Stomach (tissue), 9 donors: ENCODE results near the gene PTH2R. TPM values are rescaled to one million over a fixed set of nuclear protein-coding genes. Genes with fewer than 3 reads are reported as not detected.

ENCODE experiments used
- DNase-seq, 2 donors: peaks; one replicate each; pipeline versions ENCODE4 v3.0.0 to v3.0.0-alpha.2; 2013 to 2019
- H3K27ac ChIP-seq, 5 donors: fragments of 200-600 bp in 4 of 5; sonication (generic) in 4 of 5; one replicate each; pipeline ENCODE4 v1.5.1; 2013 to 2019; ENCODE audit warnings: mild to moderate bottlenecking in 1 of 5, moderate library complexity in 1 of 5
- H3K27me3 ChIP-seq, 3 donors: fragments of 200-600 bp; sonication (generic); one replicate each; pipeline ENCODE4 v1.5.1; 2017 to 2019; ENCODE audit warnings: mixed run types in 1 of 3
- H3K36me3 ChIP-seq, 4 donors: fragments of 200-600 bp; sonication (generic); 1 replicate in 3 of 4; 2 replicates in 1 of 4; pipeline ENCODE4 v1.5.1; 2016 to 2019
- H3K4me1 ChIP-seq, 4 donors: fragments of 200-600 bp; sonication (generic); one replicate each; pipeline ENCODE4 v1.5.1; 2016 to 2019
- H3K4me3 ChIP-seq, 4 donors: fragments of 200-600 bp; sonication (generic) in 3 of 4; one replicate each; pipeline ENCODE4 v1.5.1; 2016 to 2019; ENCODE audit warnings: mild to moderate bottlenecking in 1 of 4
- H3K9me3 ChIP-seq, 4 donors: fragments of 200-600 bp; sonication (generic); one replicate each; pipeline ENCODE4 v1.5.1; 2016 to 2019
- EP300 ChIP-seq: sonication (generic); formaldehyde crosslinking; IDR thresholded peaks from one replicate; pipeline ENCODE4 v1.6.1; 2017; ENCODE audit warnings: antibody characterized with exemption
- POLR2A ChIP-seq, 4 donors: fragments of 450-650 bp; IDR thresholded peaks; one replicate each; pipeline ENCODE4 v1.6.1; 2016; ENCODE audit warnings: antibody characterized with exemption in 4 of 4, control low read depth in 2 of 4, mild to moderate bottlenecking in 1 of 4, moderate library complexity in 1 of 4
- POLR2AphosphoS5 ChIP-seq, 3 donors: sonication (generic); formaldehyde crosslinking; IDR thresholded peaks; one replicate each; pipeline ENCODE4 v1.6.1; 2016; ENCODE audit warnings: antibody characterized with exemption in 3 of 3
- WGBS, 5 donors: extraction: QIAGEN DNeasy Blood & Tissue Kit in 3 of 5; methylation state at CpG; one replicate each; pipeline versions ENCODE4 v1.1.5 to v1.1.7; 2013 to 2018; 5-methylcytosine and 5-hydroxymethylcytosine counted together
- intact Hi-C: fragments of 100-400 bp; cut with DNase I; formaldehyde crosslinking; loops from one replicate; pipeline ENCODE4 v1.15.1; 2023; ENCODE audit warnings: low total_unique reads
- polyA plus RNA-seq, 3 donors: library from polyadenylated mRNA; stranded (reverse); fragments of 200-250 nt; gene quantifications; one replicate each; pipeline ENCODE4 v1.2.3, GENCODE V29; 2013
- total RNA-seq, 5 donors: library from RNA; depleted of rRNA; stranded (reverse); fragments of >200 nt; gene quantifications; one replicate each; pipeline versions ENCODE4 v1.1.0 to v1.2.3, GENCODE V29; 2014 to 2016
- TF ChIP-seq, protein P1 (sequence below), 7 experiments: fragments of 450-650 bp in 4 of 7; fragments of 200-600 bp in 3 of 7; sonication (generic) in 3 of 7; IDR thresholded peaks; one replicate each; pipeline ENCODE4 v1.5.1; 2016 to 2019; ENCODE audit warnings: antibody characterized with exemption in 7 of 7, control low read depth in 2 of 7, mild to moderate bottlenecking in 1 of 7
- donor health status: healthy with polysubstance abuse.
- donor health status: Bipolar disorder and iron deficiency.
- donor health status: healthy.

The PTH2R gene
- total and polyA plus RNA-seq, 8 donors = 0.05 to 0.55 TPM; not detected in 6

GRCh38 chr2:208369091-208369490 is 37.5 kb upstream of the PTH2R start:
- H3K9me3 ChIP-seq = peaks cover 0 to 8% (median 3%) of the 10 kb centered on the region in 4 donors

GRCh38 chr2:208370881-208371633 is 35.5 kb upstream of the PTH2R start:
- TF ChIP-seq POLR2A (IDR thresholded peaks at IDR 0.05) (no peak), POLR2AphosphoS5 (IDR thresholded peaks at IDR 0.05) (no peak), EP300 (no peak)
- TF ChIP-seq, protein P1, sequence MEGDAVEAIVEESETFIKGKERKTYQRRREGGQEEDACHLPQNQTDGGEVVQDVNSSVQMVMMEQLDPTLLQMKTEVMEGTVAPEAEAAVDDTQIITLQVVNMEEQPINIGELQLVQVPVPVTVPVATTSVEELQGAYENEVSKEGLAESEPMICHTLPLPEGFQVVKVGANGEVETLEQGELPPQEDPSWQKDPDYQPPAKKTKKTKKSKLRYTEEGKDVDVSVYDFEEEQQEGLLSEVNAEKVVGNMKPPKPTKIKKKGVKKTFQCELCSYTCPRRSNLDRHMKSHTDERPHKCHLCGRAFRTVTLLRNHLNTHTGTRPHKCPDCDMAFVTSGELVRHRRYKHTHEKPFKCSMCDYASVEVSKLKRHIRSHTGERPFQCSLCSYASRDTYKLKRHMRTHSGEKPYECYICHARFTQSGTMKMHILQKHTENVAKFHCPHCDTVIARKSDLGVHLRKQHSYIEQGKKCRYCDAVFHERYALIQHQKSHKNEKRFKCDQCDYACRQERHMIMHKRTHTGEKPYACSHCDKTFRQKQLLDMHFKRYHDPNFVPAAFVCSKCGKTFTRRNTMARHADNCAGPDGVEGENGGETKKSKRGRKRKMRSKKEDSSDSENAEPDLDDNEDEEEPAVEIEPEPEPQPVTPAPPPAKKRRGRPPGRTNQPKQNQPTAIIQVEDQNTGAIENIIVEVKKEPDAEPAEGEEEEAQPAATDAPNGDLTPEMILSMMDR (IDR thresholded peaks at IDR 0.05) = no peak
- Histone ChIP-seq H3K36me3 (no peaks in the 10 kb centered on the region), H3K4me3 (no peak overlapping the region), H3K27ac (no peak overlapping the region), H3K4me1 (no peaks in the 10 kb centered on the region), H3K9me3 (no peaks in the 10 kb centered on the region), H3K27me3 (no peaks in the 10 kb centered on the region)
- intact Hi-C loops = no loop called here
- 61 to 69% (median 65%) methylated on average over 8 of the region's 8 CpGs for WGBS, 5 donors
- DNase-seq = no peak

More at GRCh38 chr2:208369091-208369490, 37.5 kb upstream of the PTH2R start:
- no peak for DNase-seq
- intact Hi-C loops = no loop called here
- TF ChIP-seq, protein P1 (IDR thresholded peaks at IDR 0.05) = no peak
- no peak for TF ChIP-seq POLR2A (IDR thresholded peaks at IDR 0.05)
- Histone ChIP-seq H3K36me3 (no peaks in the 10 kb centered on the region), H3K27ac (no peak overlapping the region), H3K27me3 (no peaks in the 10 kb centered on the region), H3K4me1 (no peaks in the 10 kb centered on the region), H3K4me3 (no peak overlapping the region)
- WGBS, 5 donors = 82 to 100% (median 96%) methylated on average over 2 of the region's 2 CpGs

DNA sequence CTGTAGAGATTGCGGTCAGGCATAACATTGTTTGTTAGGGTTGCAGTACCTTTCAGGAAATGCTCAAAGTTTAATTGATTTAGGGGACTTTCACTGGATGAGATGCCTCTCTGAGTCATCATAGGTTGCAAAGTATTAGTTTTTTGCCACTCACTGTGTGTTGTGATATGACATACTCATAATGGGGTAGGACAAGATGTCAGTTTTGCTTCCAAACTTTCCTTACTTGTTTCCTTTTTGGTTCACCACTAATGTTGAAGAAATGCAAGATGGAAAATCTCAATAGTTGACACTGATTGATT is 35.0 kb upstream of the PTH2R start:
- H3K4me1 ChIP-seq = no peaks in the 10 kb centered on the region
- H3K36me3 ChIP-seq = no peaks in the 10 kb centered on the region
- no peaks in the 10 kb centered on the region for H3K27me3 ChIP-seq
- no peak overlapping the region for H3K4me3 ChIP-seq
- TF ChIP-seq EP300 = no peak
- no peak for TF ChIP-seq POLR2A (IDR thresholded peaks at IDR 0.05)
- TF ChIP-seq, protein P1 (IDR thresholded peaks at IDR 0.05) = no peak
- TF ChIP-seq POLR2AphosphoS5 (IDR thresholded peaks at IDR 0.05) = no peak
- DNase-seq = no peak
- H3K9me3 ChIP-seq = no peaks in the 10 kb centered on the region
- WGBS, 5 donors = 45 to 97% (median 59%) methylated on average over 1 of the region's 1 CpG
- no peak overlapping the region for H3K27ac ChIP-seq
- intact Hi-C loops = no loop called here

- Histone ChIP-seq H3K9me3 (no peaks in the 10 kb centered on the region), H3K36me3 (no peaks in the 10 kb centered on the region), H3K4me1 (no peaks in the 10 kb centered on the region), H3K27ac (no peak overlapping the region), H3K4me3 (no peak overlapping the region), H3K27me3 (no peaks in the 10 kb centered on the region)
- DNase-seq = peak in 1 of 2 donors; percentile 69
- WGBS, 5 donors = 45 to 53% (median 48%) methylated on average over 2 of the region's 2 CpGs
- intact Hi-C loops = no loop called here
- TF ChIP-seq, protein P1 (IDR thresholded peaks at IDR 0.05) = peak in 5 of 7 experiments; percentile 34 to 90 (median 76)
- TF ChIP-seq POLR2AphosphoS5 (IDR thresholded peaks at IDR 0.05) = no peak
Measured at GRCh38 chr2:208373460-208374089, 33.0 kb upstream of the PTH2R start.
